Raji (cell line): ENCODE measurements around the gene ASB15.

ENCODE experiments used
- POLR2A ChIP-seq: IDR thresholded peaks from 2 replicates; pipeline ENCODE4 v1.6.1; 2011; ENCODE audit warnings: low read depth, low read length, control low read depth; ENCODE audit not compliant: insufficient read depth

The ASB15 gene

GRCh38 chr7:123643495-123644441, 42.1 kb downstream of the ASB15 start:
- TF ChIP-seq POLR2A, result no peak

DNA sequence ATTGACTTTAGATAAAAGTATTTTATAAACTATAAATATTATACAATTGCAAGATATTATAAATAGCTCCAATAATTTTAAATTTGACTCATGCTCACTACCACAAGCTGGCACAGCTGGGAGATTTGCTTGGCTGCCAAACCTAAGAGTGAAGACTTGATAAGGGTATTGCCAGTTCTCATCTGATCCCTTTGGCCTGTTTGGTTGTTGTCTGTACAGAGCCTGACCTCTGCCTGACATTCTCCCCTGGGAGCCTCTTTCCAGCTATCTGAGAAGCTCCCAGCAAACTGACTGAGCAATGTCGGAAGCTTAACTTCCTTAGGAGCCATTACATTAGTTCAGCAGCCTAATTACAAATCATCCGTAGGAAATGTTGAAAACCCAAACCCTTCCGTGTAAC, 43.9 kb downstream of the ASB15 start:
- no peak for TF ChIP-seq POLR2A

GRCh38 chr7:123647106-123647730, 45.6 kb downstream of the ASB15 start:
- TF ChIP-seq POLR2A, result no peak

- TF ChIP-seq POLR2A, result no peak
Measured at GRCh38 chr7:123649964-123650363, 48.3 kb downstream of the ASB15 start.

GRCh38 chr7:123650595-123650994, 49.0 kb downstream of the ASB15 start:
- TF ChIP-seq POLR2A, result no peak

DNA sequence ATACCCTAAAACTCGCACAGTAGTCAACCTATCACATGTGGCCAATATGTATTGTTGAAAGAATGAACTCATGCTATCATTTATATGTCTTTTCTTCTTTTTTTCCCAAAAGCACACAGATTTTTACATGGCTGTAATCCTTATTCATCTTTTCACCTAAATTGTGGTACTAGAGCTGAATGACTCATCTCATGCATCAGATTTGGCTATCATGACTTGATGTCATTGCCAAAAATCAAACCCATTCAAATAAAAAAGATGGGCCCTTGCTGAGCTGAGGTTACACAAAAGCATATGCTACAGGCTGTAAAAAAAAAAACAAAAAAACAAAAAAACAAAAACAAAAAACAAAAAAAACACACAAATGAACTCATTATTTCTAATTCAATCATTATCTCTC, 50.8 kb downstream of the ASB15 start:
- TF ChIP-seq POLR2A, result no peak

GRCh38 chr7:123653162-123653561, 51.5 kb downstream of the ASB15 start:
- no peak for TF ChIP-seq POLR2A

- TF ChIP-seq POLR2A, result no peak
Measured at GRCh38 chr7:123655614-123656013, 54.0 kb downstream of the ASB15 start, which contains the start of gene LMOD2. Gene LMOD2, plus strand, starts transcription at chr7:123655866. Its CDS starts 98 bp downstream, at chr7:123655964.

DNA sequence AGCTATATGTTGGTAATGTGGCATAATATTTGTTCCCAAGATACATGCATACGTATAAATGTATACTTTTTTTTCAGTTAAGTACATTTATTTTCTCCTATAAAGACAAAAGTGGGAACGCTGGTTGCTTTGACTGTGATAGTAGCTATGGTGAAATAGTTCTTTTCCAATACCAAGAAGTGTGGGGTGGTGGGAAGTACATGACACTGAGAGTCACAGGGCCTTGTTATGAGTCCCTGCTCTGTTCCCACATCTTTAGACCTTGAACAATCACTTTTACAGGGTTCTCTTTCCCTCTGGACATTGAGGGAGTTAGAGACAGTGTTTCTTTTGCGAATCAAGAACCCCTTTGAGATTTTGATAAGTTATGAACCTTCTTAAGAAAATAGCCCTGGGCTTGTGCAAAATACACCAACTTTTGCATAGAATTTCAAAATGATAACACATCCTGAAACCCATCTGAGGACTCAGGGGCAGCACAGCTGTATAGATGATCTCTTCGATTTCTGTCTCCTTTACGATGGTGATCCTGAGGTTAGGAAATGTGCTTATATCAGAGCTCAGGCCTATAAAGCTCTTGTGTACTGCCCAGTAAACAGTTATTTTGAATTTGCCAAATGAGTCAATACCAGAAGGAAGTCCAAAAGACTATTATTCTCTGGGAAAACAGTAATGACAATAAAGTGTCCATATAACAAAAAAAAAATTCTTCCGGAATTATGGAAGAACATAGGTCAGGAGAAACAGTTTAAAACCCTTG, 55.1 kb downstream of the ASB15 start:
- TF ChIP-seq POLR2A, result no peak

GRCh38 chr7:123657304-123657685, 55.7 kb downstream of the ASB15 start:
- TF ChIP-seq POLR2A, result no peak

- TF ChIP-seq POLR2A, result no peak
Measured at GRCh38 chr7:123658023-123658422, 56.4 kb downstream of the ASB15 start.

DNA sequence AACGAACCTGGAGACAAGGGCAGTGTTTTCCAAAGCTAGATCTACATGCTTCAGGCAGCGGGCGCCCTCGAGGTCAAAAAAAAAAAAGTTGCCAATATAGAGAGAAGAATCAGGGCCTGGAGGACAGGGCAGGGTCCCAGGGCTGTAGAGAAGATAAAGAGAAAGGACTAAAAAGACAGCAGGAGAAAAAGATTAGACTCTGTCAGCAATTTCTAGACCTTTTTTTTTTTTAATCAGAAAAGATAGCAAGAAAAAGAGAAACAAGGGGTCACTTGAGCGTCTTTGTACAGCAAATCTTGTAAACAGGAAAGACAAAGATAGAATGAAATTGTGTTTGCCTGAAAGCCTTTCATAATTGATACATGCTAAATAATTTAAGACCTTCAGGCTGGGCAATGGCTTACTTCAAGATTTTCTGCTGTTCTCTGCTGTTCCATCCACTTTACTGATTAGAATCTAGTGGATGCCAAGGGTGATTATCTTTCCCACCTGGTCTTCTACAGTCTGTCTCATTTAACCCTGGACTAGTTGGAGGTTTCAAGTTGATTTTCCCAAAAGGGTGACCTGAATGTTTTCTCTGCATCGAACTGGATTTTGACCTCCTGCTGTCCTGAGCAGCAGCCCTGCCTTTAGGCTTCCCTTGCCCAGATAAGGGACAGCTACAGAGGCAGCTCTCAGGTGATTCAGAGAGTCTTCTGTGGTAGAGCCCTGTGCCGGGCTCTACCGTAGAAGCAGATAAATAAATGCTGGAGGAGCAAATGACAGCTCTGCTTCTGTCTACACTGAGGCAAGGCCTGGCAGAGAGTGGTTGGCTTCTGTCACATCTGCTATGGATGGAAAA, 59.1 kb downstream of the ASB15 start:
- TF ChIP-seq POLR2A, result no peak

GRCh38 chr7:123661765-123662164, 60.1 kb downstream of the ASB15 start:
- no peak for TF ChIP-seq POLR2A

- no peak for TF ChIP-seq POLR2A
Measured at GRCh38 chr7:123662293-123662692, 60.7 kb downstream of the ASB15 start.

- TF ChIP-seq POLR2A, result no peak
Measured at GRCh38 chr7:123662755-123663154, 61.1 kb downstream of the ASB15 start.
